ENCODE results near the gene FAM120B.

The FAM120B gene

GRCh38 chr6:170288091-170288631, 18.4 kb upstream of the FAM120B start:
- Histone ChIP-seq H3K27me3 (ENCODE audit: control insufficient read depth, insufficient read depth, low read length, poor library complexity, severe bottlenecking) (peaks cover 78% of the 10 kb centered on the region), H3K4me1 (ENCODE audit: control insufficient read depth, insufficient read depth, low read length) (peaks cover 46% of the 10 kb centered on the region), H3K9me3 (ENCODE audit: control insufficient read depth, low read length) (no peaks in the 10 kb centered on the region), H3K4me3 (ENCODE audit: insufficient read depth, low read depth, low read length) (peak overlapping the region; percentile 65), H3K36me3 (ENCODE audit: control insufficient read depth, insufficient read depth, low read length) (peaks cover 39% of the 10 kb centered on the region), H3K27ac (ENCODE audit: insufficient read depth, low read depth, low read length, poor library complexity, severe bottlenecking) (no peak overlapping the region)
- WGBS, 2 experiments: 31 to 32% methylated on average over 33 of the region's 33 CpGs

GRCh38 chr6:170288852-170289179, 17.7 kb upstream of the FAM120B start:
- Histone ChIP-seq H3K9me3 (ENCODE audit: control insufficient read depth, low read length) (no peaks in the 10 kb centered on the region), H3K36me3 (ENCODE audit: control insufficient read depth, insufficient read depth, low read length) (peaks cover 36% of the 10 kb centered on the region), H3K27ac (ENCODE audit: insufficient read depth, low read depth, low read length, poor library complexity, severe bottlenecking) (no peak overlapping the region), H3K4me1 (ENCODE audit: control insufficient read depth, insufficient read depth, low read length) (peaks cover 51% of the 10 kb centered on the region), H3K4me3 (ENCODE audit: insufficient read depth, low read depth, low read length) (peak overlapping the region; percentile 65), H3K27me3 (ENCODE audit: control insufficient read depth, insufficient read depth, low read length, poor library complexity, severe bottlenecking) (peaks cover 85% of the 10 kb centered on the region)
- WGBS, 2 experiments: 2 to 3% methylated on average over 16 of the region's 16 CpGs

GRCh38 chr6:170289180-170289931, 17.2 kb upstream of the FAM120B start:
- Histone ChIP-seq H3K4me3 (ENCODE audit: insufficient read depth, low read depth, low read length) (peak overlapping the region; percentile 65), H3K36me3 (ENCODE audit: control insufficient read depth, insufficient read depth, low read length) (peaks cover 31% of the 10 kb centered on the region), H3K27ac (ENCODE audit: insufficient read depth, low read depth, low read length, poor library complexity, severe bottlenecking) (no peak overlapping the region), H3K4me1 (ENCODE audit: control insufficient read depth, insufficient read depth, low read length) (peaks cover 51% of the 10 kb centered on the region), H3K9me3 (ENCODE audit: control insufficient read depth, low read length) (no peaks in the 10 kb centered on the region), H3K27me3 (ENCODE audit: control insufficient read depth, insufficient read depth, low read length, poor library complexity, severe bottlenecking) (peaks cover 90% of the 10 kb centered on the region)
- WGBS, 2 experiments: 1% methylated on average over 85 of the region's 85 CpGs

- peaks cover 57% of the 10 kb centered on the region for H3K4me1 ChIP-seq (ENCODE audit: control insufficient read depth, insufficient read depth, low read length)
- peaks cover 96% of the 10 kb centered on the region for H3K27me3 ChIP-seq (ENCODE audit: control insufficient read depth, insufficient read depth, low read length, poor library complexity, severe bottlenecking)
- H3K27ac ChIP-seq (ENCODE audit: insufficient read depth, low read depth, low read length, poor library complexity, severe bottlenecking): no peak overlapping the region
- WGBS, 2 experiments: 1% methylated on average over 41 of the region's 41 CpGs
- peaks cover 26% of the 10 kb centered on the region for H3K36me3 ChIP-seq (ENCODE audit: control insufficient read depth, insufficient read depth, low read length)
- peak overlapping the region; percentile 65 for H3K4me3 ChIP-seq (ENCODE audit: insufficient read depth, low read depth, low read length)
- no peaks in the 10 kb centered on the region for H3K9me3 ChIP-seq (ENCODE audit: control insufficient read depth, low read length)
Observed at GRCh38 chr6:170289951-170290295, 16.6 kb upstream of the FAM120B start.

GRCh38 chr6:170290296-170291128, 16.0 kb upstream of the FAM120B start, which contains the start of gene DLL1:
Gene DLL1, minus strand, starts transcription at chr6:170291078. Its CDS starts 939 bp downstream, at chr6:170290139.
- Histone ChIP-seq H3K9me3 (ENCODE audit: control insufficient read depth, low read length) (no peaks in the 10 kb centered on the region), H3K4me3 (ENCODE audit: insufficient read depth, low read depth, low read length) (peak within 1 kb of the TSS; percentile 65), H3K27ac (ENCODE audit: insufficient read depth, low read depth, low read length, poor library complexity, severe bottlenecking) (peak within 1 kb of the TSS; percentile 82), H3K4me1 (ENCODE audit: control insufficient read depth, insufficient read depth, low read length) (peaks cover 60% of the 10 kb centered on the region), H3K36me3 (ENCODE audit: control insufficient read depth, insufficient read depth, low read length) (peaks cover 22% of the 10 kb centered on the region), H3K27me3 (ENCODE audit: control insufficient read depth, insufficient read depth, low read length, poor library complexity, severe bottlenecking) (peaks cover 97% of the 10 kb centered on the region)
- WGBS, 2 experiments: 0% methylated on average over 80 to 81 of the region's 83 CpGs

- H3K4me1 ChIP-seq (ENCODE audit: control insufficient read depth, insufficient read depth, low read length): peaks cover 51% of the 10 kb centered on the region
- peak overlapping the region; percentile 82 for H3K27ac ChIP-seq (ENCODE audit: insufficient read depth, low read depth, low read length, poor library complexity, severe bottlenecking)
Observed at GRCh38 chr6:170291271-170292110, 15.1 kb upstream of the FAM120B start.

GRCh38 chr6:170292111-170292406, 14.5 kb upstream of the FAM120B start:
- peaks cover 45% of the 10 kb centered on the region for H3K4me1 ChIP-seq (ENCODE audit: control insufficient read depth, insufficient read depth, low read length)
- H3K4me3 ChIP-seq (ENCODE audit: insufficient read depth, low read depth, low read length): peak overlapping the region; percentile 42
- WGBS, 2 experiments: 1% methylated on average over 9 to 11 of the region's 11 CpGs
- H3K27ac ChIP-seq (ENCODE audit: insufficient read depth, low read depth, low read length, poor library complexity, severe bottlenecking): peak overlapping the region; percentile 55
- H3K9me3 ChIP-seq (ENCODE audit: control insufficient read depth, low read length): no peaks in the 10 kb centered on the region
- peaks cover 98% of the 10 kb centered on the region for H3K27me3 ChIP-seq (ENCODE audit: control insufficient read depth, insufficient read depth, low read length, poor library complexity, severe bottlenecking)
- peaks cover 16% of the 10 kb centered on the region for H3K36me3 ChIP-seq (ENCODE audit: control insufficient read depth, insufficient read depth, low read length)

More at GRCh38 chr6:170291271-170292110, 15.1 kb upstream of the FAM120B start:
- Histone ChIP-seq H3K4me3 (ENCODE audit: insufficient read depth, low read depth, low read length) (peak overlapping the region; percentile 42), H3K27me3 (ENCODE audit: control insufficient read depth, insufficient read depth, low read length, poor library complexity, severe bottlenecking) (peaks cover 98% of the 10 kb centered on the region), H3K9me3 (ENCODE audit: control insufficient read depth, low read length) (no peaks in the 10 kb centered on the region), H3K36me3 (ENCODE audit: control insufficient read depth, insufficient read depth, low read length) (peaks cover 18% of the 10 kb centered on the region)
- 0% methylated on average over 86 to 87 of the region's 87 CpGs for WGBS, 2 experiments

GRCh38 chr6:170292407-170293158, 14.0 kb upstream of the FAM120B start:
- Histone ChIP-seq H3K9me3 (ENCODE audit: control insufficient read depth, low read length) (no peaks in the 10 kb centered on the region), H3K27me3 (ENCODE audit: control insufficient read depth, insufficient read depth, low read length, poor library complexity, severe bottlenecking) (peaks cover 98% of the 10 kb centered on the region), H3K4me3 (ENCODE audit: insufficient read depth, low read depth, low read length) (peak overlapping the region; percentile 42), H3K36me3 (ENCODE audit: control insufficient read depth, insufficient read depth, low read length) (peaks cover 11% of the 10 kb centered on the region), H3K27ac (ENCODE audit: insufficient read depth, low read depth, low read length, poor library complexity, severe bottlenecking) (peak overlapping the region; percentile 82), H3K4me1 (ENCODE audit: control insufficient read depth, insufficient read depth, low read length) (peaks cover 42% of the 10 kb centered on the region)
- 3 to 4% methylated on average over 13 of the region's 13 CpGs for WGBS, 2 experiments

Measured in ectodermal cell (in vitro differentiated cells).